OCI-LY3 (cell line): ENCODE data around the gene TENM4.

Source experiments
- CTCF ChIP-seq: fragments of 200-600, 300-600 bp; sonication (generic); IDR thresholded peaks from 2 replicates; pipeline ENCODE4 v1.5.1; 2014; ENCODE audit warnings: antibody characterized with exemption, low read length, low read depth
- EZH2phosphoT487 ChIP-seq: fragments of 200-600 bp; shearing (Covaris generic); IDR thresholded peaks from 2 replicates; pipeline ENCODE4 v1.6.1; 2018; ENCODE audit warnings: antibody characterized with exemption, mixed run types, low read depth

GRCh38 chr11:79484872-79485271 is 44.0 kb upstream of the TENM4 start:
- no peak for TF ChIP-seq CTCF
- TF ChIP-seq EZH2phosphoT487 = no peak
